ENCODE measurements around the gene AGAP1. TPM values are rescaled to one million over a fixed set of nuclear protein-coding genes. Genes with fewer than 3 reads are reported as not detected.

AGAP1 gene
- total RNA-seq, 1 donor: 18.5 TPM

DNA sequence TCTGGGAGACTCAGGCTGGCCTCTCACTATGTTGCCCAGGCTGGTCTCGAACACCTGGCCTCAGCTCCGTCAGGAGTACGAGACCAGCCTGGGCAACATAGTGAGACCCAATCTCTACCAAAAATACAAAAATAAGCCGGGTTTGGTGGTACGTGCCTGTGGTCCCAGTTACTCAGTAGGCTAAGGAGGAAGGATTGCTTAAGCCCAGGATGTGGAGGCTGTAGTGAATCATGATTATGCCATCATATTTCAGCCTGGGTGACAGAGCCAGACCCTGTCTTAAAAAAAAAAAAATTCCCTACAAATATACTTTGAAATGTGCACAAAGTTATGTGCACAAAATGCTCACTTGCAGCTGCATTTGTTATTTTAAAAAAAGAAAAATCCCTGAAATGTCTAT, 26.3 kb upstream of the AGAP1 start:
- Histone ChIP-seq H3K4me1 (ENCODE audit: insufficient read depth, low read length) (peaks cover 23% of the 10 kb centered on the region), H3K4me2 (ENCODE audit: insufficient read depth, low read length) (no peak overlapping the region), H3K27ac (ENCODE audit: low read depth, low read length) (peak overlapping the region; percentile 48), H3K27me3 (ENCODE audit: insufficient read depth, low read length) (no peaks in the 10 kb centered on the region), H3K79me2 (ENCODE audit: insufficient read depth, low read length) (no peaks in the 10 kb centered on the region), H2AFZ (ENCODE audit: low read length) (no peak overlapping the region), H3K36me3 (ENCODE audit: insufficient read depth, low read length) (no peaks in the 10 kb centered on the region), H3K4me3 (ENCODE audit: insufficient read depth, low read length) (no peak overlapping the region), H4K20me1 (ENCODE audit: insufficient read depth, low read length) (no peaks in the 10 kb centered on the region), H3K9me3 (ENCODE audit: low read depth, low read length) (no peaks in the 10 kb centered on the region)
- no peak for DNase-seq (ENCODE audit: insufficient read length, low spot score, missing footprints)
- TF ChIP-seq, protein P1, sequence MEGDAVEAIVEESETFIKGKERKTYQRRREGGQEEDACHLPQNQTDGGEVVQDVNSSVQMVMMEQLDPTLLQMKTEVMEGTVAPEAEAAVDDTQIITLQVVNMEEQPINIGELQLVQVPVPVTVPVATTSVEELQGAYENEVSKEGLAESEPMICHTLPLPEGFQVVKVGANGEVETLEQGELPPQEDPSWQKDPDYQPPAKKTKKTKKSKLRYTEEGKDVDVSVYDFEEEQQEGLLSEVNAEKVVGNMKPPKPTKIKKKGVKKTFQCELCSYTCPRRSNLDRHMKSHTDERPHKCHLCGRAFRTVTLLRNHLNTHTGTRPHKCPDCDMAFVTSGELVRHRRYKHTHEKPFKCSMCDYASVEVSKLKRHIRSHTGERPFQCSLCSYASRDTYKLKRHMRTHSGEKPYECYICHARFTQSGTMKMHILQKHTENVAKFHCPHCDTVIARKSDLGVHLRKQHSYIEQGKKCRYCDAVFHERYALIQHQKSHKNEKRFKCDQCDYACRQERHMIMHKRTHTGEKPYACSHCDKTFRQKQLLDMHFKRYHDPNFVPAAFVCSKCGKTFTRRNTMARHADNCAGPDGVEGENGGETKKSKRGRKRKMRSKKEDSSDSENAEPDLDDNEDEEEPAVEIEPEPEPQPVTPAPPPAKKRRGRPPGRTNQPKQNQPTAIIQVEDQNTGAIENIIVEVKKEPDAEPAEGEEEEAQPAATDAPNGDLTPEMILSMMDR (IDR thresholded peaks at IDR 0.05; ENCODE audit: extremely low read depth, low read depth, low read length): no peak

- Histone ChIP-seq H3K9me3 (ENCODE audit: low read depth, low read length) (no peaks in the 10 kb centered on the region), H3K27me3 (ENCODE audit: insufficient read depth, low read length) (peaks cover 3% of the 10 kb centered on the region), H3K27ac (ENCODE audit: low read depth, low read length) (peak overlapping the region; percentile 91), H2AFZ (ENCODE audit: low read length) (peak overlapping the region; percentile 94), H3K4me1 (ENCODE audit: insufficient read depth, low read length) (peaks cover 23% of the 10 kb centered on the region), H3K36me3 (ENCODE audit: insufficient read depth, low read length) (no peaks in the 10 kb centered on the region), H3K79me2 (ENCODE audit: insufficient read depth, low read length) (no peaks in the 10 kb centered on the region), H3K4me3 (ENCODE audit: insufficient read depth, low read length) (peak overlapping the region; percentile 66), H3K4me2 (ENCODE audit: insufficient read depth, low read length) (peak overlapping the region; percentile 92), H4K20me1 (ENCODE audit: insufficient read depth, low read length) (no peaks in the 10 kb centered on the region)
- TF ChIP-seq, protein P1 (IDR thresholded peaks at IDR 0.05; ENCODE audit: extremely low read depth, low read depth, low read length): no peak
- peak; percentile 93 for DNase-seq (ENCODE audit: insufficient read length, low spot score, missing footprints)
Measured at GRCh38 chr2:235468978-235469655, 24.7 kb upstream of the AGAP1 start.

DNA sequence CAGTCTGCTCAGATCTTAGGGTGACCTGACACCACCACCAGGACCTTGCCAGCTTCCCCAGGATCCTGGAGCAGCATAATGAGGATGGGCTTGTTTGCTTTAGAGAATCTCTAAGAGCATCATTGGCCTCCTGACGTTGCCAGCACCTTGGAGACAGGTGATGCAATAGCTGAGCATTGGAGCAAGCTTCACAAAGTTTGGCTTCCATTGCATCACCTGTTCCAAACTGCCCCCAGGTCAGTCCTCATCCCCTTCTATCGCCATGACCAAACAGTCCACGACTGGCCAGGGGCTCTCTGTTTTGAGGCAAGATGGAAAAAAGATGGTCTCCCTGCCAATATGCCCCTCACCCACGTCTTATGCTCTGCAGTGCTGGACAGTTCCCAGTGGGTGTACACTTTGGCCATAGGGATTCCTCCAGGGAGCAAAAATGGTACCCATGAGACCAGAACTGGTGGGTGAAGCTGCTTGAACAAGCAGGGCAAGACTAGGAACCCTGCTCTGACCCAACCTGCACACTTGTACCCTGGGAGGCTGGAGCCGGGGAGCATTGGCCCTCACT, 22.6 kb upstream of the AGAP1 start:
- Histone ChIP-seq H2AFZ (ENCODE audit: low read length) (no peak overlapping the region), H3K4me3 (ENCODE audit: insufficient read depth, low read length) (no peak overlapping the region), H3K4me1 (ENCODE audit: insufficient read depth, low read length) (peaks cover 23% of the 10 kb centered on the region), H3K9me3 (ENCODE audit: low read depth, low read length) (no peaks in the 10 kb centered on the region), H3K36me3 (ENCODE audit: insufficient read depth, low read length) (no peaks in the 10 kb centered on the region), H3K27me3 (ENCODE audit: insufficient read depth, low read length) (peaks cover 3% of the 10 kb centered on the region), H4K20me1 (ENCODE audit: insufficient read depth, low read length) (no peaks in the 10 kb centered on the region), H3K4me2 (ENCODE audit: insufficient read depth, low read length) (no peak overlapping the region), H3K79me2 (ENCODE audit: insufficient read depth, low read length) (no peaks in the 10 kb centered on the region), H3K27ac (ENCODE audit: low read depth, low read length) (no peak overlapping the region)
- DNase-seq (ENCODE audit: insufficient read length, low spot score, missing footprints): no peak
- TF ChIP-seq, protein P1 (IDR thresholded peaks at IDR 0.05; ENCODE audit: extremely low read depth, low read depth, low read length): no peak

- no peak overlapping the region for H3K4me2 ChIP-seq (ENCODE audit: insufficient read depth, low read length)
- H2AFZ ChIP-seq (ENCODE audit: low read length): no peak overlapping the region
- H3K36me3 ChIP-seq (ENCODE audit: insufficient read depth, low read length): no peaks in the 10 kb centered on the region
- TF ChIP-seq, protein P1 (IDR thresholded peaks at IDR 0.05; ENCODE audit: extremely low read depth, low read depth, low read length): no peak
- H3K4me1 ChIP-seq (ENCODE audit: insufficient read depth, low read length): peaks cover 20% of the 10 kb centered on the region
- H3K9me3 ChIP-seq (ENCODE audit: low read depth, low read length): no peaks in the 10 kb centered on the region
- no peak for DNase-seq (ENCODE audit: insufficient read length, low spot score, missing footprints)
- H3K4me3 ChIP-seq (ENCODE audit: insufficient read depth, low read length): no peak overlapping the region
- H3K79me2 ChIP-seq (ENCODE audit: insufficient read depth, low read length): no peaks in the 10 kb centered on the region
- H4K20me1 ChIP-seq (ENCODE audit: insufficient read depth, low read length): no peaks in the 10 kb centered on the region
- peaks cover 3% of the 10 kb centered on the region for H3K27me3 ChIP-seq (ENCODE audit: insufficient read depth, low read length)
- H3K27ac ChIP-seq (ENCODE audit: low read depth, low read length): no peak overlapping the region
Measured at GRCh38 chr2:235472443-235472842, 21.4 kb upstream of the AGAP1 start.
